GM21360 (cell line): ENCODE data around the gene ZBTB16.

Source experiments
- ATAC-seq: cut with Tn5 transposase; IDR thresholded peaks from one replicate; pipeline ENCODE4 v1.9.1; 2021; ENCODE audit warnings: mild to moderate bottlenecking, moderate library complexity; ENCODE audit not compliant: unreplicated experiment

The ZBTB16 gene

DNA sequence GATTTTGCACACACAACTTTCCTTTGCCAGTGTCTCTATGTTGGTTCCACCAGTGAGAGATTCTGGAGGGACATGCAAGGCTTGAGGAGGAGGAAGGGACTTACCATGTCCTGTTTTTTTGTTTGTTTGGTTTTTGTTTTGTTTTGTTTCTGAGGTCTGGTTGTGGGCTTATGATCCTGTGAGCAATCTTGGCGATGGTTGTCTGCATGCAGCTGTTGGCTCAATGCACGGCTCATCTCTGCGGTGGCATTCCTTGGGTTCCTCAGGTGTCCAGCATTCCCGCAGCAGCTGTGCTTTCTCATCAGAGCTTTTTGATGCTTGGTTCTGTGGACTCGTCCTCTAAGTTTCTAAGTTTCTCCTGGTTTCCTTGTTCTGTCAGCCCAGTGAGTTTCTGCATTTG, 231.9 kb downstream of the ZBTB16 start:
- ATAC-seq = no peak

GRCh38 chr11:114291842-114292680, 232.6 kb downstream of the ZBTB16 start:
- ATAC-seq = no peak

DNA sequence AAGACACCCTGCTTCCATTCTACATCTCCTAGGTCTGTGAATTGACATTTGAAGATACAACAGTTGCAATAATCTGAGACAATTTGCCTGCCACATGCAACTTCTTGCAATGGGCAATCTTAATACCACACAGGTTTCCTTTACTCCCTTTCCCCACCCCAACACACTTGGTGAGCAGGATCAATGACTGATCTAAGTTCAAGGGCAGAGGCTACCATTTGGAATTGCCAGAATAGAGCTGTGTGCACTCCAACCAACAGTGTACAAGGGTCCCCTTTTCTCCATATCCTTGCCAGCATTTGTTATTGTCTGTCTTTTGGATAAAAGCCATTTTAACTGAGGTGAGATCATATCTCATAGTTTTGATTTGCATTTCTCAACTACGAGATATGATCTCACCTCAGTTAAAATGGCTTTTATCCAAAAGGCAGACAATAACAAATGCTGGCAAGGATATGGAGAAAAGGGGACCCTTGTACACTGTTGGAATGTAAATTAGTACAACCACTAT, 233.7 kb downstream of the ZBTB16 start:
- no peak for ATAC-seq

DNA sequence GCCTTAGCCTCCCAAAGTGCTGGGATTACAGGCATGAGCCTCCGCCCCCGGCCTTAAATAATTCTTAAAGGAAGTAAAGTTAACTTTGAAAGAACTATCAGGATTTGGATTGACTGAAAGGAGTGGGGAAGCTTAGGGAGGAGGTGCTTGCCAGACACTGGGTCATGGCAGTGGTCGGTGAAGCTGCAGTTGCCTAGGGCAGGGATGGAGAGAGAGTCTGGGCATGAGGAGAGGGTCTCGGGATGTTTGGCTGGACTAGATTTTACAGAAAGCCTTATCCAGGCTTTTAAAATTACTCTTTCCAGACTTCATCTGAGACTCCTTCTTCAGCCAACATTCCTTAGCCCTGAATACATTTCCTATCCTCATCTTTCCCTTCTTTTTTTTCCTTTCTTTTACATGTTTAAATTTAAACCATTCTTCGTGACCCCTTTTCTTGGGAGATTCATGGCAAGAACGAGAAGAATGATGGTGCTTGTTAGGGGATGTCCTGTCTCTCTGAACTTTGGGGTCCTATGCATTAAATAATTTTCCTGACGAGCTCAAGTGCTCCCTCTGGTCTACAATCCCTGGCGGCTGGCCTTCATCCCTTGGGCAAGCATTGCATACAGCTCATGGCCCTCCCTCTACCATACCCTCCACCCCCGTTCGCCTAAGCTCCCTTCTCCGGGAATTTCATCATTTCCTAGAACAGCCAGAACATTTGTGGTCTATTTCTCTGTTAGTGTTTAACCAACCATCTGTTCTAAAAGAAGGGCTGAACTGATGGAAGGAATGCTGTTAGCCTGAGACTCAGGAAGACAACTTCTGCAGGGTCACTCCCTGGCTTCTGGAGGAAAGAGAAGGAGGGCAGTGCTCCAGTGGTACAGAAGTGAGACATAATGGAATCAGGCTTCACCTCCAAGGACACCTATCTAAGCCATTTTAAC, 236.4 kb downstream of the ZBTB16 start, which contains the start of gene NNMT:
Gene NNMT (plus strand): TSS at position 724 of the 929 bp plus-strand sequence. CDS start 158 bp downstream, at position 882.
- no peak for ATAC-seq

DNA sequence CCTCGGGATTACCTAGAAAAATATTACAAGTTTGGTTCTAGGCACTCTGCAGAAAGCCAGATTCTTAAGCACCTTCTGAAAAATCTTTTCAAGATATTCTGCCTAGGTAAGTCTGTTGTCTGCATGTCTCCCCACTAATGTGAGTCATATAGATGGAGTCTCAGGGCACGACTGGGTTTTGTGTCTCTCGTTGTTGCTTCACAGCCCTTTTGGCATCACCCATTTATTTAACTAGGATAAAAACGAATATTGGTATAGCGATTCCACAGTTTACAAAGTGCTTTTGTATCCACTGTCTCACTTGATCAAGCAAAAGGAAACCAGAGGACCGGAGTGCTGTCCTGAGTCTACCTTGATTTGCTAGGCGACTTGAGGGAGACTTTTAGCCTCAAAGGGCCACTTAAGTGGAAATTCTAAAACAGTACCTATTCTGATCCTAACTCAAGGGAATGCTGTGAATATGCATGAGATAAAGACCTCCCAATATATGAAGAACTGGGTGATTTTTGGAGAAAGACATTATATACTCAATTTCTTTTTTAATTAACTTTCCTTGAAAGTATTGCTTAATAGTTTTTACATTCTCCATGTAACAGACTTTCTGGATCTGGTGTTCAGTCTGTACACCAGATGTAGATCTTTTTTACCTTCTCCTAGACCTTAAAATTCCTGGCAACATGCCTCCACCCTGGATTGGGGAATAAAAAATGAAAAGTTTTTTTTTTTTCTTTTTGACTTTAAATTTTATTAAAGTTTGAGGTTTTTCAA, 237.3 kb downstream of the ZBTB16 start:
- ATAC-seq = no peak

GRCh38 chr11:114297806-114298709, 238.5 kb downstream of the ZBTB16 start:
- no peak for ATAC-seq

DNA sequence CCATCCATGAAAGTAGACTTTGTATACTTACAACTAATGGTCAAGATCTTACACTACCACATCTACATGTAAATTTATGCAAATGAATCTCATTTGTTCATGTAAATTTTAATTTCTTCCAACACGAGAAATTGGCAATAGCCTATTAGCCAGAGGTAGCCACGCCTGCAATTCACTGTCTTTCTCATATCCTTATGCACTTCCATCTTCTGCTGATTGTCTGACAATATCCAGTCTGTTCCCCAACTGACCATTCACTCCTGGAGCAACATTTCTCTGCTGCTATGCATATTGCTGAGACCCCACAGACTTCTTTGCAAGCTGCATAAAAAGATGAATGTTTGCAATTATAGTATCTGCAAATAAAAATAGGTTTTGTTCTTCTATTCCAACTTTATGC, 239.2 kb downstream of the ZBTB16 start:
- no peak for ATAC-seq
